Breast epithelium (tissue), 3 donors: ENCODE data around the gene CNTN2.

Experiments used
- CTCF ChIP-seq, 3 donors: fragments of 450-650 bp; IDR thresholded peaks; one replicate each; pipeline ENCODE4 v1.5.1; 2016 to 2017; ENCODE audit warnings: antibody characterized with exemption in 3 of 3, mild to moderate bottlenecking in 3 of 3, moderate library complexity in 3 of 3
- POLR2A ChIP-seq: fragments of 450-650 bp; IDR thresholded peaks from one replicate; pipeline ENCODE4 v1.6.1; 2016; ENCODE audit warnings: antibody characterized with exemption, mild to moderate bottlenecking, moderate library complexity
- POLR2AphosphoS5 ChIP-seq, 3 donors: sonication (generic); formaldehyde crosslinking; IDR thresholded peaks; one replicate each; pipeline ENCODE4 v1.6.1; 2017; ENCODE audit warnings: antibody characterized with exemption in 3 of 3

DNA sequence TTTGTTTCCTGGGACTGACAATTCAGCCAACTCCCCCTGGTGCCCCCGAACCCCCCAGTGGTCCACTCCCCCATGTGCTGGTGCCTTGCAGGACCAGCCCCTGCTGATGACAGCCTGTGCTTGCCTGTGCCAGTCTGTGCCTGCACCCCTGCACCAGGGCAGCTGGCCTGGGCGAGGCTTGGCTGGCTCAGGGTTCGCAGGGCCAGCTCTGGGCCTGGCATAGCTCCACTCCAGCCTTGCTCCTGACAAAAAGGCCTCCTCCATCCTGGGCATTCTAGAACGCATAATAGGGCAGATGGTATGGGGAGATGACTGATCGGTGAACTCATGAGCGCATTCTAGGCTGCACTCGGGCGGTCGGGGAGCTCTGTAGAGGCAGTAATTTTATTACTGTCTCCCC lies 5.4 kb downstream of the CNTN2 start:
- TF ChIP-seq CTCF (IDR thresholded peaks at IDR 0.05) = no peak
- no peak for TF ChIP-seq POLR2A
- TF ChIP-seq POLR2AphosphoS5 (IDR thresholded peaks at IDR 0.05) = no peak
